ENCODE results near the gene PSMC3IP.
"Not testable (repeated sequence)": the region's sequence is repeated elsewhere in the genome, so short reads cannot be mapped to it uniquely, and the experiment has no call there.

Gene PSMC3IP

GRCh38 chr17:42577532-42578281 is at the start of gene PSMC3IP:
Gene PSMC3IP, minus strand, starts transcription at chr17:42577729. Its CDS starts 43 bp downstream, at chr17:42577686.
- DNase-seq, result peak; percentile 93 to 94

- no peak for DNase-seq
Observed at GRCh38 chr17:42623732-42624596, 46.4 kb upstream of the PSMC3IP start.

- DNase-seq, result no peak
Observed at GRCh38 chr17:42623271-42623670, 45.7 kb upstream of the PSMC3IP start.

- DNase-seq, result not testable (repeated sequence)
Observed at GRCh38 chr17:42621987-42622386, 44.5 kb upstream of the PSMC3IP start.

GRCh38 chr17:42618442-42619150 is 41.1 kb upstream of the PSMC3IP start:
- DNase-seq, result no peak

GRCh38 chr17:42617956-42618431 is 40.5 kb upstream of the PSMC3IP start:
- DNase-seq, result no peak

GRCh38 chr17:42613699-42614295 is 36.3 kb upstream of the PSMC3IP start:
- no peak for DNase-seq

- no peak for DNase-seq
Observed at GRCh38 chr17:42612013-42612412, 34.5 kb upstream of the PSMC3IP start.

GRCh38 chr17:42609814-42610801 is 32.6 kb upstream of the PSMC3IP start:
- peak; percentile 3 to 8 for DNase-seq

GRCh38 chr17:42609182-42609813 is 31.8 kb upstream of the PSMC3IP start, which contains the start of the genes RETREG3 and TUBG1:
Gene RETREG3, minus strand, starts transcription at chr17:42609374. Its CDS starts 50 bp downstream, at chr17:42609324.
Gene TUBG1, plus strand, starts transcription at chr17:42609683. Its CDS starts 55 bp downstream, at chr17:42609738.
- DNase-seq, result peak; percentile 98

- no peak for DNase-seq
Observed at GRCh38 chr17:42608305-42609181, 31.0 kb upstream of the PSMC3IP start.

GRCh38 chr17:42607769-42608168 is 30.2 kb upstream of the PSMC3IP start:
- no peak for DNase-seq

GRCh38 chr17:42603318-42603717 is 25.8 kb upstream of the PSMC3IP start:
- no peak for DNase-seq

- DNase-seq, result no peak
Observed at GRCh38 chr17:42598905-42599304, 21.4 kb upstream of the PSMC3IP start.

- DNase-seq, result no peak
Observed at GRCh38 chr17:42596386-42596785, 18.9 kb upstream of the PSMC3IP start.

- no peak for DNase-seq
Observed at GRCh38 chr17:42591411-42591810, 13.9 kb upstream of the PSMC3IP start.

GRCh38 chr17:42590886-42591285 is 13.4 kb upstream of the PSMC3IP start:
- DNase-seq, result no peak

GRCh38 chr17:42586514-42587230 is 9.1 kb upstream of the PSMC3IP start:
- no peak for DNase-seq

- DNase-seq, result no peak
Observed at GRCh38 chr17:42585353-42585752, 7.8 kb upstream of the PSMC3IP start.
